A549 (cell line): Measurements from ENCODE around the gene ABHD17A. TPM values are rescaled to one million over a fixed set of nuclear protein-coding genes. Genes with fewer than 3 reads are reported as not detected.
"Not testable (repeated sequence)": the region's sequence is repeated elsewhere in the genome, so short reads cannot be mapped to it uniquely, and the experiment has no call there.

Experiments
- ATAC-seq, 2 experiments: fragments of 200-7000 bp in 1 of 2; fragments of >200 bp in 1 of 2; cut with Nextera tagmentation in 1 of 2; cut with Tn5 transposase in 1 of 2; 3 replicates each; pipeline versions ENCODE4 v1.8.0 to v1.9.1; 2018 to 2020; ENCODE audit warnings: mild to moderate bottlenecking in 1 of 2, moderate library complexity in 1 of 2
- CTCF ChIA-PET: fragments of 300-600 bp; sonication (Branson Sonifier 250); formaldehyde crosslinking; extraction: SDS; loops from one replicate; lab custom pipeline; 2021; ENCODE audit warnings: antibody characterized with exemption, inconsistent platforms; lab: Yijun Ruan, JAX
- POLR2A ChIA-PET: fragments of 350-600 bp; formaldehyde crosslinking; extraction: SDS; loops from one replicate; lab custom pipeline; 2021; ENCODE audit warnings: antibody characterized with exemption, inconsistent platforms; lab: Yijun Ruan, JAX
- DNase-seq, 2 experiments: peaks; one replicate each; pipeline versions ENCODE4 v3.0.0 to v3.0.0-alpha.2; 2011 to 2016; ENCODE audit warnings: low read depth in 1 of 2, low spot score in 1 of 2
- FAIRE-seq: peaks from 2 replicates; lab custom pipeline; 2011; peaks lifted over from hg19 to GRCh38; lab: Jason Lieb, UNC
- H3K27ac ChIP-seq, 2 experiments: fragments of >200 bp; sonication (Bioruptor Twin); formaldehyde crosslinking; 3 replicates each; pipeline ENCODE4 v1.5.1; 2016 to 2017
- H3K4me1 ChIP-seq: fragments of >200 bp; sonication (Bioruptor Twin); formaldehyde crosslinking; 3 replicates; pipeline ENCODE4 v1.6.1; 2016
- H3K4me2 ChIP-seq: fragments of >200 bp; sonication (Bioruptor Twin); formaldehyde crosslinking; 3 replicates; pipeline ENCODE4 v1.6.1; 2016
- H3K4me3 ChIP-seq: fragments of >200 bp; sonication (Bioruptor Twin); formaldehyde crosslinking; 3 replicates; pipeline ENCODE4 v1.5.1; 2016
- H3K9me3 ChIP-seq: fragments of >200 bp; sonication (Bioruptor Twin); formaldehyde crosslinking; 3 replicates; pipeline ENCODE4 v1.6.1; 2016
- BHLHE40 ChIP-seq: IDR thresholded peaks from 2 replicates; pipeline ENCODE4 v1.6.1; 2012; ENCODE audit warnings: low read depth, low read length, inconsistent platforms
- CBX8 ChIP-seq: fragments of 200-600 bp; sonication (generic); IDR thresholded peaks from 2 replicates; pipeline ENCODE4 v1.6.1; 2016
- EHMT2 ChIP-seq: fragments of 200-600 bp; sonication (generic); IDR thresholded peaks from 2 replicates; pipeline ENCODE4 v1.6.1; 2016; ENCODE audit warnings: antibody characterized with exemption, low read depth, mild to moderate bottlenecking, moderate library complexity
- FOSB ChIP-seq: fragments of 250-450 bp; sonication (Bioruptor Pico); IDR thresholded peaks from 2 replicates; pipeline ENCODE4 v1.5.0; 2020; ENCODE audit warnings: mild to moderate bottlenecking, moderate library complexity
- HDAC2 ChIP-seq: fragments of 200-600 bp; sonication (generic); IDR thresholded peaks from 2 replicates; pipeline ENCODE4 v1.6.1; 2016
- JUN ChIP-seq, 2 experiments: fragments of >200 bp; sonication (Bioruptor Twin); formaldehyde crosslinking; IDR thresholded peaks; 2 replicates in 1 of 2; 3 replicates in 1 of 2; pipeline ENCODE4 v1.6.1; 2016 to 2017
- KDM1A ChIP-seq: fragments of 200-600 bp; sonication (generic); IDR thresholded peaks from 2 replicates; pipeline ENCODE4 v1.6.1; 2016; ENCODE audit warnings: low read depth, mild to moderate bottlenecking
- MAFK ChIP-seq: fragments of 450-650 bp; IDR thresholded peaks from 2 replicates; pipeline ENCODE4 v1.6.1; 2014; ENCODE audit not compliant: partially characterized antibody
- MAX ChIP-seq: IDR thresholded peaks from 2 replicates; pipeline ENCODE4 v1.6.1; 2012
- NFE2L2 ChIP-seq: fragments of 150-350 bp; conservative IDR thresholded peaks from 2 replicates; pipeline ENCODE4 v1.6.1; 2014; ENCODE audit warnings: low read length
- PBX3 ChIP-seq: IDR thresholded peaks from 2 replicates; pipeline ENCODE4 v1.6.1; 2012
- POLR2AphosphoS2 ChIP-seq: conservative IDR thresholded peaks from 2 replicates; pipeline ENCODE4 v1.6.1; 2012; ENCODE audit warnings: low read length, improper control_type of control experiment, inconsistent platforms
- RARB ChIP-seq: fragments of 250-450 bp; sonication (Bioruptor Pico); IDR thresholded peaks from 2 replicates; pipeline ENCODE4 v1.8.0; 2021; ENCODE audit warnings: mild to moderate bottlenecking, moderate library complexity
- RCOR1 ChIP-seq: fragments of 150-350 bp; IDR thresholded peaks from 2 replicates; pipeline ENCODE4 v1.6.1; 2014; ENCODE audit warnings: antibody characterized with exemption, low read length, low read depth
- RNF2 ChIP-seq: fragments of 200-600 bp; sonication (generic); IDR thresholded peaks from 2 replicates; pipeline ENCODE4 v1.6.1; 2016; ENCODE audit warnings: low read depth, mild to moderate bottlenecking, antibody characterized with exemption, moderate library complexity, borderline replicate concordance
- TFCP2L1 ChIP-seq: fragments of 250-450 bp; sonication (Bioruptor Pico); IDR thresholded peaks from 2 replicates; pipeline ENCODE4 v1.5.0; 2021; ENCODE audit warnings: mild to moderate bottlenecking
- WGBS: methylation state at CpG from one replicate; pipeline ENCODE4 v1.1.6; 2017; ENCODE audit errors: missing lambda C conversion rate; 5-methylcytosine and 5-hydroxymethylcytosine counted together
- polyA plus RNA-seq, 4 experiments: library from polyadenylated mRNA; depleted of rRNA in 3 of 4; stranded (reverse); fragments of >200 nt; fragmentation: RNase III in 1 of 4; extraction: RNeasy Plus Mini Kit Qiagen cat#74134 plus additional on column Dnase treatment in 1 of 4; gene quantifications; 2 replicates in 3 of 4; 3 replicates in 1 of 4; pipeline ENCODE4 v1.2.3, GENCODE V29; 2011 to 2017
- TF ChIP-seq, protein P1 (sequence below): fragments of 200-600 bp; sonication (generic); IDR thresholded peaks from 2 replicates; pipeline ENCODE4 v1.6.1; 2016; ENCODE audit warnings: antibody characterized with exemption, mild to moderate bottlenecking, moderate library complexity
- TF ChIP-seq, protein P2 (sequence below): fragments of 450-650 bp; IDR thresholded peaks from 2 replicates; pipeline ENCODE4 v1.6.1; 2014; ENCODE audit warnings: antibody characterized with exemption

ABHD17A gene
- polyA plus RNA-seq, 2 of the 4 experiments (the other 2 are of a cell fraction): 12.8 to 23.1 TPM

GRCh38 chr19:1882089-1882785 is 3.1 kb downstream of the ABHD17A start:
- 80% methylated on average over 15 of the region's 31 CpGs for WGBS
- no peak for DNase-seq
- no peak overlapping the region for H3K4me3 ChIP-seq
- no peaks in the 10 kb centered on the region for H3K9me3 ChIP-seq
- CTCF ChIA-PET: interaction anchor here (0.5 to 1.7 kb wide), 2 partner anchors 18 to 28 kb away, joined by 4 read pairs; no protein-coding TSS in a partner anchor
- ATAC-seq: no peak
- peaks cover 6% of the 10 kb centered on the region; the same call in 1 of the 3 replicates for H3K4me1 ChIP-seq
- no peak for TF ChIP-seq MAFK
- POLR2A ChIA-PET: no interaction called here
- no peak for FAIRE-seq
- no peak overlapping the region for H3K27ac ChIP-seq
- H3K4me2 ChIP-seq: no peak overlapping the region

GRCh38 chr19:1881393-1882088 is 3.8 kb downstream of the ABHD17A start:
- H3K4me2 ChIP-seq, POLR2A ChIA-PET, DNase-seq, H3K4me1 ChIP-seq, H3K4me3 ChIP-seq, FAIRE-seq, H3K9me3 ChIP-seq, H3K27ac ChIP-seq, ATAC-seq: not testable (repeated sequence)
- WGBS: no CpG with 5 or more reads among the region's 44 CpGs
- CTCF ChIA-PET: interaction anchor here (0.5 to 1.7 kb wide), 3 partner anchors 17 to 44 kb away, joined by 3 to 4 read pairs (median 4); no protein-coding TSS in a partner anchor

GRCh38 chr19:1880611-1881392 is 4.5 kb downstream of the ABHD17A start:
- POLR2A ChIA-PET: no interaction called here
- Histone ChIP-seq H3K4me3 (no peak overlapping the region), H3K27ac (no peak overlapping the region), H3K4me1 (peaks cover 10% of the 10 kb centered on the region; the same call in 2 of the 3 replicates)
- 75% methylated on average over 2 of the region's 35 CpGs for WGBS
- CTCF ChIA-PET: interaction anchor here (1.2 kb wide), 1 partner anchor 43 kb away, joined by 3 read pairs; no protein-coding TSS in a partner anchor
- no peak for DNase-seq
- TF ChIP-seq PBX3: no peak
- TF ChIP-seq RNF2: no peak
- TF ChIP-seq, protein P1, sequence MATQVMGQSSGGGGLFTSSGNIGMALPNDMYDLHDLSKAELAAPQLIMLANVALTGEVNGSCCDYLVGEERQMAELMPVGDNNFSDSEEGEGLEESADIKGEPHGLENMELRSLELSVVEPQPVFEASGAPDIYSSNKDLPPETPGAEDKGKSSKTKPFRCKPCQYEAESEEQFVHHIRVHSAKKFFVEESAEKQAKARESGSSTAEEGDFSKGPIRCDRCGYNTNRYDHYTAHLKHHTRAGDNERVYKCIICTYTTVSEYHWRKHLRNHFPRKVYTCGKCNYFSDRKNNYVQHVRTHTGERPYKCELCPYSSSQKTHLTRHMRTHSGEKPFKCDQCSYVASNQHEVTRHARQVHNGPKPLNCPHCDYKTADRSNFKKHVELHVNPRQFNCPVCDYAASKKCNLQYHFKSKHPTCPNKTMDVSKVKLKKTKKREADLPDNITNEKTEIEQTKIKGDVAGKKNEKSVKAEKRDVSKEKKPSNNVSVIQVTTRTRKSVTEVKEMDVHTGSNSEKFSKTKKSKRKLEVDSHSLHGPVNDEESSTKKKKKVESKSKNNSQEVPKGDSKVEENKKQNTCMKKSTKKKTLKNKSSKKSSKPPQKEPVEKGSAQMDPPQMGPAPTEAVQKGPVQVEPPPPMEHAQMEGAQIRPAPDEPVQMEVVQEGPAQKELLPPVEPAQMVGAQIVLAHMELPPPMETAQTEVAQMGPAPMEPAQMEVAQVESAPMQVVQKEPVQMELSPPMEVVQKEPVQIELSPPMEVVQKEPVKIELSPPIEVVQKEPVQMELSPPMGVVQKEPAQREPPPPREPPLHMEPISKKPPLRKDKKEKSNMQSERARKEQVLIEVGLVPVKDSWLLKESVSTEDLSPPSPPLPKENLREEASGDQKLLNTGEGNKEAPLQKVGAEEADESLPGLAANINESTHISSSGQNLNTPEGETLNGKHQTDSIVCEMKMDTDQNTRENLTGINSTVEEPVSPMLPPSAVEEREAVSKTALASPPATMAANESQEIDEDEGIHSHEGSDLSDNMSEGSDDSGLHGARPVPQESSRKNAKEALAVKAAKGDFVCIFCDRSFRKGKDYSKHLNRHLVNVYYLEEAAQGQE: no peak
- TF ChIP-seq FOSB (CRISPR knock-in tag): no peak
- TF ChIP-seq BHLHE40: no peak
- TF ChIP-seq HDAC2: no peak
- TF ChIP-seq JUN (IDR thresholded peaks at IDR 0.05): no peak
- TF ChIP-seq MAX: no peak
- no peak for TF ChIP-seq RARB (CRISPR knock-in tag)
- TF ChIP-seq TFCP2L1: no peak
- no peak for TF ChIP-seq NFE2L2
- no peak for TF ChIP-seq CBX8
- TF ChIP-seq, protein P2, sequence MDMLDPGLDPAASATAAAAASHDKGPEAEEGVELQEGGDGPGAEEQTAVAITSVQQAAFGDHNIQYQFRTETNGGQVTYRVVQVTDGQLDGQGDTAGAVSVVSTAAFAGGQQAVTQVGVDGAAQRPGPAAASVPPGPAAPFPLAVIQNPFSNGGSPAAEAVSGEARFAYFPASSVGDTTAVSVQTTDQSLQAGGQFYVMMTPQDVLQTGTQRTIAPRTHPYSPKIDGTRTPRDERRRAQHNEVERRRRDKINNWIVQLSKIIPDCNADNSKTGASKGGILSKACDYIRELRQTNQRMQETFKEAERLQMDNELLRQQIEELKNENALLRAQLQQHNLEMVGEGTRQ: no peak
- TF ChIP-seq KDM1A: no peak
- TF ChIP-seq RCOR1: no peak
- TF ChIP-seq EHMT2: no peak
- TF ChIP-seq POLR2AphosphoS2: no peak
- TF ChIP-seq, all 56 proteins: peak for 0
- no peak for ATAC-seq
- Histone ChIP-seq H3K4me2 (no peak overlapping the region), H3K9me3 (no peaks in the 10 kb centered on the region)
- no peak for FAIRE-seq

DNA sequence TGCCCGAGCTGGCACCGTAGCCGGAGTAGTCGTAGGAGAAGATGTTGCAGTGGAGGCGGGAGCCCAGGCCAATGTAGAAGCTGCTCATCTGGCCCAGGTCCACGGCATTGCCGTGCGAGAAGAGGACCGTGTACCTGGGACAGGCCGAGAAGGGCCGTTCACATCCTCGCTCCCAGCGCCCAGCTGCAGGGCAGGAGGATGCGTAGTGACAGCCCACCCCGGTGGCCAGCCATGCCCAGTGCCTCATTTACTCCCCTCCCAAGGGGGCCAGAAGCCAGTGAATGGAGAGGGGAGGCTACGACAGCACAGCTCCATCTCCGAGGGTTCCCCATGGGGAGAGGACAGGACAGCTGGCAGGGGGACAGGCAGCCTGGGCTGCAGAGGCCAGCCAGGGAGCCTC is 5.3 kb downstream of the ABHD17A start:
- 60% methylated on average over 1 of the region's 17 CpGs for WGBS
- DNase-seq, H3K27ac ChIP-seq, ATAC-seq, H3K9me3 ChIP-seq, H3K4me3 ChIP-seq, POLR2A ChIA-PET, FAIRE-seq, H3K4me2 ChIP-seq, H3K4me1 ChIP-seq, CTCF ChIA-PET: not testable (repeated sequence)

- 81% methylated on average over 5 of the region's 8 CpGs for WGBS
- H3K4me1 ChIP-seq: peaks cover 13% of the 10 kb centered on the region
- H3K4me2 ChIP-seq, FAIRE-seq, POLR2A ChIA-PET, DNase-seq, H3K4me3 ChIP-seq, H3K9me3 ChIP-seq, CTCF ChIA-PET, ATAC-seq, H3K27ac ChIP-seq: not testable (repeated sequence)
Observed at GRCh38 chr19:1878583-1878982, 6.7 kb downstream of the ABHD17A start.
